Amniotic stem cell (primary cell): ENCODE data around the gene GTF2IRD1.
"Not testable (repeated sequence)": the region's sequence is repeated elsewhere in the genome, so short reads cannot be mapped to it uniquely, and the experiment has no call there.

Source experiments
- DNase-seq: peaks from one replicate; lab custom pipeline; 2025; lab: John Stamatoyannopoulos, UW

GTF2IRD1 gene

GRCh38 chr7:74491490-74491889, 37.8 kb downstream of the GTF2IRD1 start:
- DNase-seq = not testable (repeated sequence)

- no peak for DNase-seq
Measured at GRCh38 chr7:74493295-74493694, 39.6 kb downstream of the GTF2IRD1 start.

GRCh38 chr7:74494076-74494548, 40.4 kb downstream of the GTF2IRD1 start:
- no peak for DNase-seq

GRCh38 chr7:74495112-74496086, 41.7 kb downstream of the GTF2IRD1 start:
- DNase-seq = no peak

GRCh38 chr7:74496272-74496671, 42.6 kb downstream of the GTF2IRD1 start:
- DNase-seq = no peak

GRCh38 chr7:74496773-74497172, 43.1 kb downstream of the GTF2IRD1 start:
- DNase-seq = not testable (repeated sequence)

- DNase-seq = no peak
Measured at GRCh38 chr7:74498354-74498753, 44.6 kb downstream of the GTF2IRD1 start.

- no peak for DNase-seq
Measured at GRCh38 chr7:74498996-74499834, 45.5 kb downstream of the GTF2IRD1 start.

GRCh38 chr7:74499835-74500388, 46.2 kb downstream of the GTF2IRD1 start:
- DNase-seq = no peak

- DNase-seq = no peak
Measured at GRCh38 chr7:74501298-74501697, 47.6 kb downstream of the GTF2IRD1 start.

- no peak for DNase-seq
Measured at GRCh38 chr7:74502216-74502891, 48.6 kb downstream of the GTF2IRD1 start.

- DNase-seq = no peak
Measured at GRCh38 chr7:74503061-74503460, 49.4 kb downstream of the GTF2IRD1 start.

- DNase-seq = no peak
Measured at GRCh38 chr7:74503943-74504342, 50.2 kb downstream of the GTF2IRD1 start.

- DNase-seq = no peak
Measured at GRCh38 chr7:74505471-74506324, 52.0 kb downstream of the GTF2IRD1 start.

GRCh38 chr7:74506325-74506724, 52.6 kb downstream of the GTF2IRD1 start:
- DNase-seq = no peak

- DNase-seq = no peak
Measured at GRCh38 chr7:74507538-74508319, 54.0 kb downstream of the GTF2IRD1 start.

- not testable (repeated sequence) for DNase-seq
Measured at GRCh38 chr7:74509453-74509852, 55.7 kb downstream of the GTF2IRD1 start.

GRCh38 chr7:74511345-74511744, 57.6 kb downstream of the GTF2IRD1 start:
- DNase-seq = no peak

GRCh38 chr7:74512762-74513161, 59.1 kb downstream of the GTF2IRD1 start:
- no peak for DNase-seq

GRCh38 chr7:74514131-74514591, 60.5 kb downstream of the GTF2IRD1 start:
- DNase-seq = no peak
